Common myeloid progenitor, CD34-positive (primary cell): ENCODE measurements around the gene ILF3.

Experiments used
- CTCF ChIA-PET: fragments of 350-600 bp; sonication (Branson Sonifier 250); formaldehyde crosslinking; loops from one replicate; lab custom pipeline; 2021; ENCODE audit warnings: antibody characterized with exemption; lab: Charles Lee
- POLR2A ChIA-PET: fragments of 350-600 bp; sonication (Branson Sonifier 250); formaldehyde crosslinking; loops from one replicate; lab custom pipeline; 2021; ENCODE audit warnings: antibody characterized with exemption; lab: Charles Lee
- DNase-seq, 3 donors: peaks; one replicate each; pipeline versions ENCODE4 v3.0.0 to v3.0.0-alpha.2; 2013
- H3K27ac ChIP-seq, 2 experiments: 1 replicate in 1 of 2; 2 replicates in 1 of 2; pipeline ENCODE4 v1.7.0; 2013; ENCODE audit warnings: inconsistent platforms in 2 of 2, low read length in 2 of 2, mild to moderate bottlenecking in 2 of 2, low read depth in 1 of 2, moderate library complexity in 1 of 2; ENCODE audit not compliant: severe bottlenecking in 2 of 2, insufficient read depth in 1 of 2, poor library complexity in 1 of 2
- H3K27me3 ChIP-seq, 5 experiments: replicated peaks in 2 of 5; 1 replicate in 3 of 5; 2 replicates in 2 of 5; pipeline versions ENCODE4 v1.6.1 to v1.7.0; 2013; ENCODE audit warnings: low read length in 4 of 5, mild to moderate bottlenecking in 2 of 5, moderate library complexity in 2 of 5, inconsistent platforms in 1 of 5; ENCODE audit not compliant: insufficient read depth in 5 of 5, control insufficient read depth in 4 of 5
- H3K36me3 ChIP-seq, 4 experiments: 1 replicate in 2 of 4; 2 replicates in 2 of 4; pipeline versions ENCODE4 v1.6.1 to v1.7.0; 2013; ENCODE audit warnings: low read length in 3 of 4, control low read depth in 1 of 4, mild to moderate bottlenecking in 1 of 4; ENCODE audit not compliant: control insufficient read depth in 4 of 4, insufficient read depth in 4 of 4
- H3K4me1 ChIP-seq, 4 experiments: 1 replicate in 3 of 4; 2 replicates in 1 of 4; pipeline versions ENCODE4 v1.6.1 to v1.7.1; 2013; ENCODE audit warnings: low read length in 3 of 4, mild to moderate bottlenecking in 3 of 4, control low read depth in 1 of 4, inconsistent platforms in 1 of 4, moderate library complexity in 1 of 4; ENCODE audit not compliant: control insufficient read depth in 4 of 4, insufficient read depth in 4 of 4; ENCODE audit errors: control extremely low read depth in 1 of 4
- H3K4me3 ChIP-seq, 7 experiments: 1 replicate in 4 of 7; 2 replicates in 3 of 7; pipeline versions ENCODE4 v1.5.1 to v1.7.0; 2013; ENCODE audit warnings: mild to moderate bottlenecking in 7 of 7, low read length in 6 of 7, moderate library complexity in 6 of 7, inconsistent platforms in 2 of 7, low read depth in 2 of 7, control low read depth in 1 of 7; ENCODE audit not compliant: insufficient read depth in 4 of 7, control insufficient read depth in 1 of 7; ENCODE audit errors: extremely low read depth in 1 of 7
- H3K9me3 ChIP-seq, 5 experiments: 1 replicate in 4 of 5; 2 replicates in 1 of 5; pipeline versions ENCODE4 v1.6.1 to v1.7.1; 2013; ENCODE audit warnings: low read length in 4 of 5, mild to moderate bottlenecking in 2 of 5, inconsistent platforms in 1 of 5, low read depth in 1 of 5, moderate library complexity in 1 of 5; ENCODE audit not compliant: control insufficient read depth in 4 of 5, insufficient read depth in 2 of 5; ENCODE audit errors: control extremely low read depth in 1 of 5
- whole genome bisulfite sequencing: methylation state at CpG from one replicate; pipeline ENCODE4 v1.1.5; 2013; ENCODE audit not compliant: insufficient coverage; 5-methylcytosine and 5-hydroxymethylcytosine counted together

The ILF3 gene

GRCh38 chr19:10618846-10619245, 35.3 kb upstream of the ILF3 start:
- Histone ChIP-seq H3K36me3 (peaks cover 0 to 8% (median 2%) of the 10 kb centered on the region in 4 experiments), H3K27me3 (no peaks in the 10 kb centered on the region), H3K9me3 (no peaks in the 10 kb centered on the region), H3K4me3 (no peak overlapping the region), H3K27ac (no peak overlapping the region), H3K4me1 (peaks cover 0 to 4% (median 2%) of the 10 kb centered on the region in 4 experiments)
- WGBS: 94% methylated on average over 3 of the region's 8 CpGs
- CTCF ChIA-PET: interaction anchor here (1.7 to 4.7 kb wide), 2 partner anchors 25 to 38 kb away, joined by 6 to 25 read pairs; no protein-coding TSS in a partner anchor
- POLR2A ChIA-PET: interaction anchor here (0.6 to 1.0 kb wide), 3 partner anchors 25 to 66 kb away, joined by 3 to 4 read pairs (median 3); no protein-coding TSS in a partner anchor
- no peak for DNase-seq

- Histone ChIP-seq H3K4me1 (peaks cover 0 to under 1% (median 0%) of the 10 kb centered on the region in 4 experiments), H3K36me3 (peaks cover 0 to 5% (median 2%) of the 10 kb centered on the region in 4 experiments), H3K27me3 (no peaks in the 10 kb centered on the region), H3K4me3 (no peak overlapping the region), H3K27ac (no peak overlapping the region), H3K9me3 (no peaks in the 10 kb centered on the region)
- DNase-seq: no peak
- 92% methylated on average over 4 of the region's 4 CpGs for WGBS
- POLR2A ChIA-PET: no interaction called here
- CTCF ChIA-PET: interaction anchor here (1.5 to 4.7 kb wide), 2 partner anchors 8 to 40 kb away, joined by 5 to 25 read pairs; no protein-coding TSS in a partner anchor
Observed at GRCh38 chr19:10620786-10621185, 33.4 kb upstream of the ILF3 start.

GRCh38 chr19:10621966-10622365, 32.2 kb upstream of the ILF3 start:
- POLR2A ChIA-PET: no interaction called here
- Histone ChIP-seq H3K4me1 (no peaks in the 10 kb centered on the region), H3K9me3 (no peaks in the 10 kb centered on the region), H3K4me3 (no peak overlapping the region), H3K27ac (no peak overlapping the region), H3K27me3 (no peaks in the 10 kb centered on the region), H3K36me3 (peaks cover 0 to 6% (median 2%) of the 10 kb centered on the region in 4 experiments)
- no peak for DNase-seq
- CTCF ChIA-PET: interaction anchor here (0.6 to 2.6 kb wide), 8 partner anchors 10 to 43 kb away, joined by 3 to 13 read pairs (median 6); no protein-coding TSS in a partner anchor
- WGBS: 97% methylated on average over 7 of the region's 8 CpGs

- CTCF ChIA-PET: interaction anchor here (1.0 to 2.3 kb wide), 2 partner anchors 16 to 44 kb away, joined by 3 to 7 read pairs; no protein-coding TSS in a partner anchor
- POLR2A ChIA-PET: no interaction called here
- no peak overlapping the region for H3K4me3 ChIP-seq
- WGBS: 93% methylated on average over 3 of the region's 6 CpGs
- no peaks in the 10 kb centered on the region for H3K9me3 ChIP-seq
- H3K27ac ChIP-seq: no peak overlapping the region
- peaks cover 3 to 19% (median 8%) of the 10 kb centered on the region in 4 experiments for H3K36me3 ChIP-seq
- H3K4me1 ChIP-seq: no peaks in the 10 kb centered on the region
- no peak for DNase-seq
- H3K27me3 ChIP-seq: no peaks in the 10 kb centered on the region
Observed at GRCh38 chr19:10624585-10624984, 29.6 kb upstream of the ILF3 start.

- no peaks in the 10 kb centered on the region for H3K27me3 ChIP-seq
- no peak within 1 kb of the TSS for H3K4me3 ChIP-seq
- no peak within 1 kb of the TSS for H3K27ac ChIP-seq
- peaks cover 3 to 23% (median 9%) of the 10 kb centered on the region in 4 experiments for H3K36me3 ChIP-seq
- H3K4me1 ChIP-seq: no peaks in the 10 kb centered on the region
- ChIA-PET POLR2A (no interaction called here), CTCF (interaction anchor here (1.0 to 2.4 kb wide), 3 partner anchors 16 to 44 kb away, joined by 3 to 8 read pairs (median 7); no protein-coding TSS in a partner anchor)
- H3K9me3 ChIP-seq: no peaks in the 10 kb centered on the region
- DNase-seq: no peak
- WGBS: 85% methylated on average over 47 of the region's 53 CpGs
Observed at GRCh38 chr19:10625003-10625761, 29.0 kb upstream of the ILF3 start, which contains the start of gene SLC44A2. Gene SLC44A2, plus strand, starts transcription at chr19:10625553. Its CDS starts 81 bp downstream, at chr19:10625634.

- Histone ChIP-seq H3K9me3 (no peaks in the 10 kb centered on the region), H3K27ac (no peak overlapping the region), H3K36me3 (peaks cover 3 to 23% (median 9%) of the 10 kb centered on the region in 4 experiments), H3K4me1 (no peaks in the 10 kb centered on the region), H3K27me3 (no peaks in the 10 kb centered on the region), H3K4me3 (no peak overlapping the region)
- 88% methylated on average over 7 of the region's 10 CpGs for WGBS
- ChIA-PET POLR2A (no interaction called here), CTCF (interaction anchor here (2.3 to 2.4 kb wide), 2 partner anchors 19 to 45 kb away, joined by 7 to 8 read pairs; no protein-coding TSS in a partner anchor)
- no peak for DNase-seq
Observed at GRCh38 chr19:10625762-10626138, 28.4 kb upstream of the ILF3 start.

GRCh38 chr19:10631874-10632273, 22.3 kb upstream of the ILF3 start:
- 96% methylated on average over 3 of the region's 14 CpGs for WGBS
- peaks cover 11 to 61% (median 36%) of the 10 kb centered on the region in 4 experiments for H3K36me3 ChIP-seq
- H3K4me1 ChIP-seq: peaks cover 0 to 8% (median 0%) of the 10 kb centered on the region in 4 experiments
- ChIA-PET POLR2A (no interaction called here), CTCF (no interaction called here)
- no peaks in the 10 kb centered on the region for H3K9me3 ChIP-seq
- H3K4me3 ChIP-seq: no peak overlapping the region
- DNase-seq: no peak
- no peaks in the 10 kb centered on the region for H3K27me3 ChIP-seq
- H3K27ac ChIP-seq: no peak overlapping the region
